HepG2 (cell line): ENCODE measurements around the gene INAFM2. TPM values are rescaled to one million over a fixed set of nuclear protein-coding genes. Genes with fewer than 3 reads are reported as not detected.

Experiments
- AGO1 ChIP-seq: fragments of 200-400 bp; formaldehyde crosslinking; IDR thresholded peaks from 2 replicates; pipeline ENCODE4 v1.6.1; 2017; ENCODE audit warnings: mild to moderate bottlenecking, low read depth, low read length, moderate library complexity; ENCODE audit not compliant: poor library complexity, severe bottlenecking
- ATF7 ChIP-seq, 2 experiments: fragments of 450-650 bp in 1 of 2; sonication (generic) in 1 of 2; formaldehyde crosslinking in 1 of 2; IDR thresholded peaks; 2 replicates each; pipeline versions ENCODE4 v1.4.0 to v1.6.1; 2016 to 2020; ENCODE audit warnings: antibody characterized with exemption in 1 of 2, mild to moderate bottlenecking in 1 of 2, missing genetic modification reagents in 1 of 2
- FOSL2 ChIP-seq: sonication (generic); formaldehyde crosslinking; IDR thresholded peaks from 2 replicates; pipeline ENCODE4 v1.4.0; 2020; ENCODE audit warnings: missing genetic modification reagents
- HDAC1 ChIP-seq: sonication (generic); formaldehyde crosslinking; IDR thresholded peaks from 2 replicates; pipeline ENCODE4 v1.5.1; 2020; ENCODE audit warnings: mild to moderate bottlenecking, missing genetic modification reagents
- MATR3 ChIP-seq: sonication (generic); formaldehyde crosslinking; IDR thresholded peaks from 2 replicates; pipeline ENCODE4 v1.4.0; 2020; ENCODE audit warnings: missing genetic modification reagents
- MIXL1 ChIP-seq: IDR thresholded peaks from 2 replicates; pipeline ENCODE4 v1.6.1; 2016
- POGK ChIP-seq: sonication (generic); formaldehyde crosslinking; conservative IDR thresholded peaks from 2 replicates; pipeline ENCODE4 v1.8.0; 2022; ENCODE audit warnings: mild to moderate bottlenecking, moderate library complexity, missing genetic modification reagents
- RAD21 ChIP-seq: fragments of 450-650 bp; formaldehyde crosslinking; IDR thresholded peaks from 2 replicates; pipeline ENCODE4 v1.5.0; 2020; ENCODE audit warnings: mild to moderate bottlenecking
- THAP9 ChIP-seq: sonication (generic); formaldehyde crosslinking; IDR thresholded peaks from 2 replicates; pipeline ENCODE4; 2020; ENCODE audit warnings: missing genetic modification reagents, mild to moderate bottlenecking, borderline replicate concordance
- THRA ChIP-seq: sonication (generic); formaldehyde crosslinking; IDR thresholded peaks from 2 replicates; pipeline ENCODE4 v1.4.0; 2020; ENCODE audit warnings: missing genetic modification reagents, borderline replicate concordance
- ZNF280B ChIP-seq: sonication (generic); formaldehyde crosslinking; IDR thresholded peaks from 2 replicates; pipeline ENCODE4 v1.5.0; 2020; ENCODE audit warnings: missing genetic modification reagents, mild to moderate bottlenecking, borderline replicate concordance
- ZNF33A ChIP-seq: sonication (generic); formaldehyde crosslinking; IDR thresholded peaks from 2 replicates; pipeline ENCODE4 v1.5.1; 2020; ENCODE audit warnings: missing genetic modification reagents, mild to moderate bottlenecking, moderate library complexity, borderline replicate concordance
- ZNF468 ChIP-seq: sonication (generic); formaldehyde crosslinking; IDR thresholded peaks from 2 replicates; pipeline ENCODE4 v1.8.0; 2022; ENCODE audit warnings: mild to moderate bottlenecking, moderate library complexity, missing genetic modification reagents
- polyA plus RNA-seq, 8 experiments: library from polyadenylated mRNA; depleted of rRNA in 3 of 8; stranded (reverse) in 7 of 8; unstranded in 1 of 8; fragments of >200 nt; fragmentation: Illumina TruSeq in 4 of 8; extraction: Trizol in 4 of 8; gene quantifications; 2 replicates each; pipeline versions ENCODE4 v1.2.1 to v1.2.3, GENCODE V29; 2011 to 2016; ENCODE audit warnings: low read depth in 4 of 8, missing spikeins in 1 of 8, mixed read lengths in 1 of 8; ENCODE audit not compliant: insufficient read depth in 1 of 8
- total RNA-seq, 5 experiments: library from RNA; depleted of rRNA; stranded (reverse); fragments of >200 nt; fragmentation: Illumina TruSeq; extraction: Trizol; gene quantifications; 2 replicates each; pipeline ENCODE4 v1.2.3, GENCODE V29; 2016; ENCODE audit warnings: low read depth in 1 of 5

INAFM2 gene
- total and polyA plus RNA-seq, 2 of the 13 experiments (the other 11 are each of a cell fraction or from before 2014, with no cell fraction given): 5.5 to 6.5 TPM

GRCh38 chr15:40274350-40275274 is 48.9 kb upstream of the INAFM2 start (continued):
- no peak for TF ChIP-seq AGO1
- TF ChIP-seq ZNF33A: no peak
- TF ChIP-seq HDAC1 (CRISPR knock-in tag): 0 out of 2 replicates have a peak, but pooled peaks have one; percentile 35
- no peak for TF ChIP-seq ATF7 (IDR thresholded peaks at IDR 0.05)
- no peak for TF ChIP-seq ATF7 (CRISPR knock-in tag; IDR thresholded peaks at IDR 0.05)
- TF ChIP-seq MATR3 (CRISPR knock-in tag): no peak
- TF ChIP-seq FOSL2: peak; percentile 33; the same call in 1 of the 2 replicates
- peak; percentile 54; the same call in 1 of the 2 replicates for TF ChIP-seq ZNF280B
- 0 out of 2 replicates have a peak, but pooled peaks have one; percentile 47 for TF ChIP-seq MIXL1 (CRISPR knock-in tag)
- no peak for TF ChIP-seq ZNF468 (CRISPR knock-in tag)
- peak; percentile 73 for TF ChIP-seq THRA (CRISPR knock-in tag)
- peak; percentile 97 for TF ChIP-seq RAD21 (CRISPR knock-in tag)
- 0 out of 2 replicates have a peak, but pooled peaks have one; percentile 23 for TF ChIP-seq POGK (CRISPR knock-in tag)
- TF ChIP-seq THAP9: peak; percentile 27; the same call in 1 of the 2 replicates
